ENCODE data around the gene CDC73.
A peak's percentile ranks its signal among the peaks of the same experiment; 100 is the strongest.

- TF ChIP-seq, protein P1, sequence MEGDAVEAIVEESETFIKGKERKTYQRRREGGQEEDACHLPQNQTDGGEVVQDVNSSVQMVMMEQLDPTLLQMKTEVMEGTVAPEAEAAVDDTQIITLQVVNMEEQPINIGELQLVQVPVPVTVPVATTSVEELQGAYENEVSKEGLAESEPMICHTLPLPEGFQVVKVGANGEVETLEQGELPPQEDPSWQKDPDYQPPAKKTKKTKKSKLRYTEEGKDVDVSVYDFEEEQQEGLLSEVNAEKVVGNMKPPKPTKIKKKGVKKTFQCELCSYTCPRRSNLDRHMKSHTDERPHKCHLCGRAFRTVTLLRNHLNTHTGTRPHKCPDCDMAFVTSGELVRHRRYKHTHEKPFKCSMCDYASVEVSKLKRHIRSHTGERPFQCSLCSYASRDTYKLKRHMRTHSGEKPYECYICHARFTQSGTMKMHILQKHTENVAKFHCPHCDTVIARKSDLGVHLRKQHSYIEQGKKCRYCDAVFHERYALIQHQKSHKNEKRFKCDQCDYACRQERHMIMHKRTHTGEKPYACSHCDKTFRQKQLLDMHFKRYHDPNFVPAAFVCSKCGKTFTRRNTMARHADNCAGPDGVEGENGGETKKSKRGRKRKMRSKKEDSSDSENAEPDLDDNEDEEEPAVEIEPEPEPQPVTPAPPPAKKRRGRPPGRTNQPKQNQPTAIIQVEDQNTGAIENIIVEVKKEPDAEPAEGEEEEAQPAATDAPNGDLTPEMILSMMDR (IDR thresholded peaks at IDR 0.05) = peak in 6 of 7 experiments; percentile 7 to 32 (median 27)
- TF ChIP-seq POLR2A (IDR thresholded peaks at IDR 0.05) = no peak
Observed at GRCh38 chr1:193143285-193143684, 21.5 kb downstream of the CDC73 start.

All from body of pancreas (tissue), 4 donors.